WTC11 (cell line): Measurements from ENCODE around the gene TEFM. TPM values are rescaled to one million over a fixed set of nuclear protein-coding genes. Genes with fewer than 3 reads are reported as not detected.

Experiments
- ATAC-seq: fragments of 200-7000 bp; cut with Tn5 transposase; 2 replicates; pipeline ENCODE4 v1.10.0; 2021; ENCODE audit warnings: mild to moderate bottlenecking, moderate library complexity
- CTCF ChIA-PET: fragments of 300-600 bp; sonication (Branson Sonifier 250); formaldehyde crosslinking; loops from one replicate; lab custom pipeline; 2021; ENCODE audit warnings: antibody characterized with exemption; lab: Charles Lee
- POLR2A ChIA-PET: fragments of 350-600 bp; sonication (Branson Sonifier 250); formaldehyde crosslinking; loops from one replicate; lab custom pipeline; 2021; ENCODE audit warnings: antibody characterized with exemption; lab: Charles Lee
- DNase-seq: peaks from one replicate; pipeline ENCODE4 v3.0.0; 2021; ENCODE audit warnings: low spot score
- H3K27ac Mint-ChIP-seq: 2 replicates; pipeline ENCODE4 v1.8.0; 2021; ENCODE audit warnings: mixed read lengths
- H3K27me3 Mint-ChIP-seq: 2 replicates; pipeline ENCODE4 v1.8.0; 2021; ENCODE audit warnings: low read depth, mild to moderate bottlenecking, moderate library complexity, mixed read lengths
- H3K36me3 Mint-ChIP-seq: 2 replicates; pipeline ENCODE4 v1.8.0; 2021; ENCODE audit warnings: mixed read lengths
- H3K4me1 Mint-ChIP-seq: 2 replicates; pipeline ENCODE4 v1.8.0; 2022; ENCODE audit warnings: mixed read lengths
- H3K4me3 Mint-ChIP-seq: 2 replicates; pipeline ENCODE4 v1.8.0; 2021; ENCODE audit warnings: mild to moderate bottlenecking, moderate library complexity, mixed read lengths
- H3K9me3 Mint-ChIP-seq: 2 replicates; pipeline ENCODE4 v1.8.0; 2021; ENCODE audit warnings: mixed read lengths
- CBFB ChIP-seq: sonication (generic); formaldehyde crosslinking; IDR thresholded peaks from 2 replicates; pipeline ENCODE4 v1.8.1; 2022; ENCODE audit warnings: mild to moderate bottlenecking, low read depth, missing genetic modification reagents
- CREB1 ChIP-seq: sonication (generic); formaldehyde crosslinking; IDR thresholded peaks from 2 replicates; pipeline ENCODE4 v1.8.0; 2023; ENCODE audit warnings: mild to moderate bottlenecking, missing genetic modification reagents
- EMX1 ChIP-seq: fragments of 250-450 bp; sonication (Bioruptor Pico); IDR thresholded peaks from 2 replicates; pipeline ENCODE4 v1.8.0; 2021; ENCODE audit warnings: mild to moderate bottlenecking
- FOXJ3 ChIP-seq: sonication (generic); formaldehyde crosslinking; IDR thresholded peaks from 2 replicates; pipeline ENCODE4 v1.9.0; 2021; ENCODE audit warnings: missing genetic modification reagents, mild to moderate bottlenecking, borderline replicate concordance
- JAZF1 ChIP-seq: fragments of 250-450 bp; sonication (Bioruptor Pico); IDR thresholded peaks from 2 replicates; pipeline ENCODE4 v1.9.0; 2021; ENCODE audit warnings: moderate library complexity, mild to moderate bottlenecking, inconsistent platforms
- JUN ChIP-seq: sonication (generic); formaldehyde crosslinking; IDR thresholded peaks from 2 replicates; pipeline ENCODE4 v1.8.0; 2023; ENCODE audit warnings: mild to moderate bottlenecking, missing genetic modification reagents
- KAT7 ChIP-seq: sonication (generic); formaldehyde crosslinking; IDR thresholded peaks from 2 replicates; pipeline ENCODE4 v1.8.1; 2023; ENCODE audit warnings: missing genetic modification reagents, mild to moderate bottlenecking, borderline replicate concordance
- MYBL2 ChIP-seq: sonication (generic); formaldehyde crosslinking; IDR thresholded peaks from 2 replicates; pipeline ENCODE4 v1.8.1; 2023; ENCODE audit warnings: mild to moderate bottlenecking, moderate library complexity, missing genetic modification reagents
- PRRX2 ChIP-seq: fragments of 250-450 bp; sonication (Bioruptor Pico); IDR thresholded peaks from 2 replicates; pipeline ENCODE4 v1.8.0; 2021; ENCODE audit warnings: mild to moderate bottlenecking
- RELA ChIP-seq: sonication (generic); formaldehyde crosslinking; IDR thresholded peaks from 2 replicates; pipeline ENCODE4 v1.8.1; 2022; ENCODE audit warnings: missing genetic modification reagents, mild to moderate bottlenecking, borderline replicate concordance
- RORB ChIP-seq: fragments of 250-450 bp; sonication (Bioruptor Pico); IDR thresholded peaks from 2 replicates; pipeline ENCODE4 v1.9.0; 2021; ENCODE audit warnings: mild to moderate bottlenecking
- SP1 ChIP-seq: sonication (generic); formaldehyde crosslinking; conservative IDR thresholded peaks from 2 replicates; pipeline ENCODE4 v1.8.1; 2022; ENCODE audit warnings: missing genetic modification reagents
- ZNF317 ChIP-seq: sonication (generic); formaldehyde crosslinking; IDR thresholded peaks from 2 replicates; pipeline ENCODE4 v1.8.1; 2023; ENCODE audit warnings: low read depth, mild to moderate bottlenecking, moderate library complexity, missing genetic modification reagents, borderline replicate concordance
- total RNA-seq: library from RNA; stranded (reverse); gene quantifications from 3 replicates; pipeline ENCODE4 v1.2.3, GENCODE V29; 2021
- TF ChIP-seq, protein P1 (sequence below): sonication (generic); formaldehyde crosslinking; IDR thresholded peaks from 2 replicates; pipeline ENCODE4 v1.8.0; 2023; ENCODE audit warnings: missing genetic modification reagents, mild to moderate bottlenecking, borderline replicate concordance
- TF ChIP-seq, protein P2 (sequence below): sonication (generic); formaldehyde crosslinking; IDR thresholded peaks from 2 replicates; pipeline ENCODE4 v1.8.1; 2022; ENCODE audit warnings: low read depth, missing genetic modification reagents, borderline replicate concordance
- TF ChIP-seq, protein P3 (sequence below): fragments of 250-450 bp; sonication (Bioruptor Pico); IDR thresholded peaks from 2 replicates; pipeline ENCODE4 v1.9.0; 2021; ENCODE audit warnings: moderate library complexity, mild to moderate bottlenecking, inconsistent platforms, borderline replicate concordance
- TF ChIP-seq, protein P4 (sequence below): fragments of 250-450 bp; sonication (Bioruptor Pico); IDR thresholded peaks from 2 replicates; pipeline ENCODE4 v2.1.2; 2022; ENCODE audit warnings: mild to moderate bottlenecking, moderate library complexity
- TF ChIP-seq, protein P5 (sequence below): fragments of 250-450 bp; sonication (Bioruptor Pico); IDR thresholded peaks from 2 replicates; pipeline ENCODE4 v1.8.0; 2021; ENCODE audit warnings: mild to moderate bottlenecking
- TF ChIP-seq, protein P6 (sequence below): sonication (generic); formaldehyde crosslinking; conservative IDR thresholded peaks from 2 replicates; pipeline ENCODE4 v1.8.1; 2022; ENCODE audit warnings: mild to moderate bottlenecking, missing genetic modification reagents
- TF ChIP-seq, protein P7 (sequence below): sonication (generic); formaldehyde crosslinking; IDR thresholded peaks from 2 replicates; pipeline ENCODE4 v1.8.0; 2023; ENCODE audit warnings: mild to moderate bottlenecking, missing genetic modification reagents

The TEFM gene
- total RNA-seq, 1 experiment from 2014 or later: 12.3 TPM

DNA sequence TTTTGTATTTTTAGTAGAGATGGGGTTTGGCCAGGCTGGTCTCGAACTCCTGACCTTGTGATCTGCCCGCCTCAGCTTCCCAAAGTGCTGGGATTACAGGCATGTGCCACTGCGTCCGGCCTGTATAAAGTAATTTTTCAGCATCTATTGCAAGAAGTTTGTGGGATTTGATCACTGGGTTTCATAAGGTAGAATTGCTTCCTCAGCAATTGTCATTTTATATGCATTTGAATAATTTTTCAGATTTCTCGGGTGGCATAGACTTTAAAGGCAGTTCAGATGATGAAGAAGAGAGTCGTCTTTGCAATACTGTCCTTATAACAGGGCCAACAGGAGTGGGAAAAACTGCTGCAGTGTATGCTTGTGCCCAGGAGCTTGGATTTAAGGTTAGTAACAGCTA, 37.0 kb downstream of the TEFM start:
- H3K9me3 Mint-ChIP-seq: no peaks in the 10 kb centered on the region
- TF ChIP-seq CBFB (CRISPR knock-in tag): no peak
- TF ChIP-seq, all 79 proteins: peak for 0
- Mint-ChIP-seq H3K36me3 (peaks cover 48% of the 10 kb centered on the region), H3K27me3 (no peaks in the 10 kb centered on the region), H3K4me3 (no peak overlapping the region), H3K27ac (no peak overlapping the region), H3K4me1 (no peaks in the 10 kb centered on the region)
- ChIA-PET POLR2A (no interaction called here), CTCF (no interaction called here)
- ATAC-seq (no peak), DNase-seq (no peak)

DNA sequence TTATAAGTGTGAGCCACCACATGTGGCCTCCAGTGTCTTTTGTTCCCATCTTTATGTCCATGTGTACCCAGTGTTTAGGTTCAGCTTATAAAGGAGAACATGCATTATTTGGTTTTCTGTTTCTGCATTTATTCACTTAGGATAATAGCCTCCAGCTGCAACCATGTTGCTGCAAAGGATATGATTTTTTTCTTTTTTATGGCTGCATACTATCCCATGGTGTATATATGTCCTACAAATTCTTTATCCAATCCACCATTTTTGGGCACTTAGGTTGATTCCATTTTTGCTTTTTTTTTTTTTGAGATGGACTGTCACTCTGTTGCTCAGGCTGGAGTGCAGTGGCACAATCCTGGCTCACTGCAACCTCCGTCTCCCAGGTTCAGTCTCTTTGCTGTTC, 41.4 kb downstream of the TEFM start:
- no peak overlapping the region for H3K27ac Mint-ChIP-seq
- ATAC-seq (no peak), DNase-seq (no peak)
- CTCF ChIA-PET: no interaction called here
- no peaks in the 10 kb centered on the region for H3K4me1 Mint-ChIP-seq
- H3K4me3 Mint-ChIP-seq: no peak overlapping the region
- TF ChIP-seq, protein P1, sequence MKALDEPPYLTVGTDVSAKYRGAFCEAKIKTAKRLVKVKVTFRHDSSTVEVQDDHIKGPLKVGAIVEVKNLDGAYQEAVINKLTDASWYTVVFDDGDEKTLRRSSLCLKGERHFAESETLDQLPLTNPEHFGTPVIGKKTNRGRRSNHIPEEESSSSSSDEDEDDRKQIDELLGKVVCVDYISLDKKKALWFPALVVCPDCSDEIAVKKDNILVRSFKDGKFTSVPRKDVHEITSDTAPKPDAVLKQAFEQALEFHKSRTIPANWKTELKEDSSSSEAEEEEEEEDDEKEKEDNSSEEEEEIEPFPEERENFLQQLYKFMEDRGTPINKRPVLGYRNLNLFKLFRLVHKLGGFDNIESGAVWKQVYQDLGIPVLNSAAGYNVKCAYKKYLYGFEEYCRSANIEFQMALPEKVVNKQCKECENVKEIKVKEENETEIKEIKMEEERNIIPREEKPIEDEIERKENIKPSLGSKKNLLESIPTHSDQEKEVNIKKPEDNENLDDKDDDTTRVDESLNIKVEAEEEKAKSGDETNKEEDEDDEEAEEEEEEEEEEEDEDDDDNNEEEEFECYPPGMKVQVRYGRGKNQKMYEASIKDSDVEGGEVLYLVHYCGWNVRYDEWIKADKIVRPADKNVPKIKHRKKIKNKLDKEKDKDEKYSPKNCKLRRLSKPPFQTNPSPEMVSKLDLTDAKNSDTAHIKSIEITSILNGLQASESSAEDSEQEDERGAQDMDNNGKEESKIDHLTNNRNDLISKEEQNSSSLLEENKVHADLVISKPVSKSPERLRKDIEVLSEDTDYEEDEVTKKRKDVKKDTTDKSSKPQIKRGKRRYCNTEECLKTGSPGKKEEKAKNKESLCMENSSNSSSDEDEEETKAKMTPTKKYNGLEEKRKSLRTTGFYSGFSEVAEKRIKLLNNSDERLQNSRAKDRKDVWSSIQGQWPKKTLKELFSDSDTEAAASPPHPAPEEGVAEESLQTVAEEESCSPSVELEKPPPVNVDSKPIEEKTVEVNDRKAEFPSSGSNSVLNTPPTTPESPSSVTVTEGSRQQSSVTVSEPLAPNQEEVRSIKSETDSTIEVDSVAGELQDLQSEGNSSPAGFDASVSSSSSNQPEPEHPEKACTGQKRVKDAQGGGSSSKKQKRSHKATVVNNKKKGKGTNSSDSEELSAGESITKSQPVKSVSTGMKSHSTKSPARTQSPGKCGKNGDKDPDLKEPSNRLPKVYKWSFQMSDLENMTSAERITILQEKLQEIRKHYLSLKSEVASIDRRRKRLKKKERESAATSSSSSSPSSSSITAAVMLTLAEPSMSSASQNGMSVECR (CRISPR knock-in tag): no peak
- TF ChIP-seq KAT7: no peak
- TF ChIP-seq, protein P2, sequence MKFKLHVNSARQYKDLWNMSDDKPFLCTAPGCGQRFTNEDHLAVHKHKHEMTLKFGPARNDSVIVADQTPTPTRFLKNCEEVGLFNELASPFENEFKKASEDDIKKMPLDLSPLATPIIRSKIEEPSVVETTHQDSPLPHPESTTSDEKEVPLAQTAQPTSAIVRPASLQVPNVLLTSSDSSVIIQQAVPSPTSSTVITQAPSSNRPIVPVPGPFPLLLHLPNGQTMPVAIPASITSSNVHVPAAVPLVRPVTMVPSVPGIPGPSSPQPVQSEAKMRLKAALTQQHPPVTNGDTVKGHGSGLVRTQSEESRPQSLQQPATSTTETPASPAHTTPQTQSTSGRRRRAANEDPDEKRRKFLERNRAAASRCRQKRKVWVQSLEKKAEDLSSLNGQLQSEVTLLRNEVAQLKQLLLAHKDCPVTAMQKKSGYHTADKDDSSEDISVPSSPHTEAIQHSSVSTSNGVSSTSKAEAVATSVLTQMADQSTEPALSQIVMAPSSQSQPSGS (CRISPR knock-in tag): no peak
- TF ChIP-seq ZNF317 (CRISPR knock-in tag): no peak
- TF ChIP-seq, protein P3, sequence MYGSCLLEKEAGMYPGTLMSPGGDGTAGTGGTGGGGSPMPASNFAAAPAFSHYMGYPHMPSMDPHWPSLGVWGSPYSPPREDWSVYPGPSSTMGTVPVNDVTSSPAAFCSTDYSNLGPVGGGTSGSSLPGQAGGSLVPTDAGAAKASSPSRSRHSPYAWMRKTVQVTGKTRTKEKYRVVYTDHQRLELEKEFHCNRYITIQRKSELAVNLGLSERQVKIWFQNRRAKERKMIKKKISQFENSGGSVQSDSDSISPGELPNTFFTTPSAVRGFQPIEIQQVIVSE (CRISPR knock-in tag): no peak
- H3K36me3 Mint-ChIP-seq: peaks cover 49% of the 10 kb centered on the region
- H3K27me3 Mint-ChIP-seq: no peaks in the 10 kb centered on the region
- POLR2A ChIA-PET: no interaction called here
- no peaks in the 10 kb centered on the region for H3K9me3 Mint-ChIP-seq

DNA sequence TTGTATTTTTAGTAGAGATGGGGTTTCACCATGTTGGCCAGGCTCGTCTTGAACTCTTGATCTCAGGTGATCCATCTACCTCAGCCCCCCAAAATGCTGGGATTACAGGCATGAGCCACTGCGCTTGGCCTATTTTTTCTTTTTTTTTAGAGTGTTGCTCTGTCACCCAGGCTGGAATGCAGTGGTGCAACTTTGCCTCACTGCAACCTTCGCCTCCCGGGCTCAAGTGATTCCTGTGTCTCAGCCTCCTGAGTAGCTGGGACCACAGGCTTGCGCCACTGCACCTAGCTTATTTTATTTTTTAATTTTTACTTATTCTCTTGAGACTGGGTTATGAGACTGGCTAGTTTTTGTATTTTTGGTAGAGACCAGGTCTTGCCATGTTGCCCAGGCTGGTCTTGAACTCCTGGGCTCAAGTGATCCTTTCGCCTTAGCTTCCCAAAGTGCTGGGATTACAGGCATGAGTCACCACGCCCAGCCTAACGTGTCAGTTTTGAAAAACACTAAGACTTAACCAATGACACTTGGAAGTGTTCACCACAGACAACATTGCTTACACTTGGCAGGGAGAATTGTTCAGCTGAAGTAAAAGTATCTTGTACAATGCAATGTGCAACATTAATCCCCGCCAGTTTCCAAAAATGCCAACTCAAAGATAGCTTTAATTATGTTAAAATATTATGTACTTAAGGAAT, 47.3 kb downstream of the TEFM start:
- Mint-ChIP-seq H3K36me3 (peaks cover 47% of the 10 kb centered on the region), H3K27ac (no peak overlapping the region), H3K4me1 (no peaks in the 10 kb centered on the region), H3K4me3 (no peak overlapping the region), H3K9me3 (no peaks in the 10 kb centered on the region), H3K27me3 (no peaks in the 10 kb centered on the region)
- DNase-seq (no peak), ATAC-seq (no peak)
- ChIA-PET CTCF (no interaction called here), POLR2A (no interaction called here)
- TF ChIP-seq SP1 (CRISPR knock-in tag) (no peak), PRRX2 (CRISPR knock-in tag) (no peak), FOXJ3 (no peak), EMX1 (no peak), CREB1 (CRISPR knock-in tag) (no peak), JUN (CRISPR knock-in tag) (no peak), JAZF1 (CRISPR knock-in tag) (no peak), RELA (CRISPR knock-in tag) (no peak), MYBL2 (CRISPR knock-in tag) (no peak), RORB (CRISPR knock-in tag) (no peak)
- TF ChIP-seq, protein P4, sequence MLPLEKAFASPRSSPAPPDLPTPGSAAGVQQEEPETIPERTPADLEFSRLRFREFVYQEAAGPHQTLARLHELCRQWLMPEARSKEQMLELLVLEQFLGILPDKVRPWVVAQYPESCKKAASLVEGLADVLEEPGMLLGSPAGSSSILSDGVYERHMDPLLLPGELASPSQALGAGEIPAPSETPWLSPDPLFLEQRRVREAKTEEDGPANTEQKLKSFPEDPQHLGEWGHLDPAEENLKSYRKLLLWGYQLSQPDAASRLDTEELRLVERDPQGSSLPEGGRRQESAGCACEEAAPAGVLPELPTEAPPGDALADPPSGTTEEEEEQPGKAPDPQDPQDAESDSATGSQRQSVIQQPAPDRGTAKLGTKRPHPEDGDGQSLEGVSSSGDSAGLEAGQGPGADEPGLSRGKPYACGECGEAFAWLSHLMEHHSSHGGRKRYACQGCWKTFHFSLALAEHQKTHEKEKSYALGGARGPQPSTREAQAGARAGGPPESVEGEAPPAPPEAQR: no peak
- TF ChIP-seq, protein P5, sequence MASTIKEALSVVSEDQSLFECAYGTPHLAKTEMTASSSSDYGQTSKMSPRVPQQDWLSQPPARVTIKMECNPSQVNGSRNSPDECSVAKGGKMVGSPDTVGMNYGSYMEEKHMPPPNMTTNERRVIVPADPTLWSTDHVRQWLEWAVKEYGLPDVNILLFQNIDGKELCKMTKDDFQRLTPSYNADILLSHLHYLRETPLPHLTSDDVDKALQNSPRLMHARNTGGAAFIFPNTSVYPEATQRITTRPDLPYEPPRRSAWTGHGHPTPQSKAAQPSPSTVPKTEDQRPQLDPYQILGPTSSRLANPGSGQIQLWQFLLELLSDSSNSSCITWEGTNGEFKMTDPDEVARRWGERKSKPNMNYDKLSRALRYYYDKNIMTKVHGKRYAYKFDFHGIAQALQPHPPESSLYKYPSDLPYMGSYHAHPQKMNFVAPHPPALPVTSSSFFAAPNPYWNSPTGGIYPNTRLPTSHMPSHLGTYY (CRISPR knock-in tag): no peak
- TF ChIP-seq, protein P6, sequence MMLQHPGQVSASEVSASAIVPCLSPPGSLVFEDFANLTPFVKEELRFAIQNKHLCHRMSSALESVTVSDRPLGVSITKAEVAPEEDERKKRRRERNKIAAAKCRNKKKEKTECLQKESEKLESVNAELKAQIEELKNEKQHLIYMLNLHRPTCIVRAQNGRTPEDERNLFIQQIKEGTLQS: no peak
- TF ChIP-seq, protein P7, sequence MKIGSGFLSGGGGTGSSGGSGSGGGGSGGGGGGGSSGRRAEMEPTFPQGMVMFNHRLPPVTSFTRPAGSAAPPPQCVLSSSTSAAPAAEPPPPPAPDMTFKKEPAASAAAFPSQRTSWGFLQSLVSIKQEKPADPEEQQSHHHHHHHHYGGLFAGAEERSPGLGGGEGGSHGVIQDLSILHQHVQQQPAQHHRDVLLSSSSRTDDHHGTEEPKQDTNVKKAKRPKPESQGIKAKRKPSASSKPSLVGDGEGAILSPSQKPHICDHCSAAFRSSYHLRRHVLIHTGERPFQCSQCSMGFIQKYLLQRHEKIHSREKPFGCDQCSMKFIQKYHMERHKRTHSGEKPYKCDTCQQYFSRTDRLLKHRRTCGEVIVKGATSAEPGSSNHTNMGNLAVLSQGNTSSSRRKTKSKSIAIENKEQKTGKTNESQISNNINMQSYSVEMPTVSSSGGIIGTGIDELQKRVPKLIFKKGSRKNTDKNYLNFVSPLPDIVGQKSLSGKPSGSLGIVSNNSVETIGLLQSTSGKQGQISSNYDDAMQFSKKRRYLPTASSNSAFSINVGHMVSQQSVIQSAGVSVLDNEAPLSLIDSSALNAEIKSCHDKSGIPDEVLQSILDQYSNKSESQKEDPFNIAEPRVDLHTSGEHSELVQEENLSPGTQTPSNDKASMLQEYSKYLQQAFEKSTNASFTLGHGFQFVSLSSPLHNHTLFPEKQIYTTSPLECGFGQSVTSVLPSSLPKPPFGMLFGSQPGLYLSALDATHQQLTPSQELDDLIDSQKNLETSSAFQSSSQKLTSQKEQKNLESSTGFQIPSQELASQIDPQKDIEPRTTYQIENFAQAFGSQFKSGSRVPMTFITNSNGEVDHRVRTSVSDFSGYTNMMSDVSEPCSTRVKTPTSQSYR (CRISPR knock-in tag): no peak
